H9 (cell line): Measurements from ENCODE around the gene MESP1. TPM values are rescaled to one million over a fixed set of nuclear protein-coding genes. Genes with fewer than 3 reads are reported as not detected.

Source experiments
- DNase-seq: peaks from one replicate; pipeline ENCODE4 v3.0.0-alpha.2; 2017
- H2AFZ ChIP-seq: one replicate; pipeline ENCODE4 v1.6.1; 2013; ENCODE audit warnings: mild to moderate bottlenecking, low read length, control low read depth, moderate library complexity
- H2AK5ac ChIP-seq: 2 replicates; pipeline ENCODE4 v1.6.1; 2013; ENCODE audit warnings: low read length, control low read depth, mixed read lengths; ENCODE audit not compliant: insufficient read length
- H2BK120ac ChIP-seq: one replicate; pipeline ENCODE4 v1.6.1; 2013; ENCODE audit warnings: low read depth, mild to moderate bottlenecking, low read length, control low read depth, inconsistent platforms; ENCODE audit not compliant: poor library complexity, severe bottlenecking
- H2BK12ac ChIP-seq: 2 replicates; pipeline ENCODE4 v1.6.1; 2013; ENCODE audit warnings: low read length, control low read depth, mixed read lengths, low read depth; ENCODE audit not compliant: insufficient read length
- H2BK15ac ChIP-seq: 2 replicates; pipeline ENCODE4 v1.6.1; 2013; ENCODE audit warnings: low read depth, low read length, control low read depth
- H2BK20ac ChIP-seq: one replicate; pipeline ENCODE4 v1.6.1; 2013; ENCODE audit warnings: low read depth, mild to moderate bottlenecking, low read length, control low read depth, inconsistent platforms; ENCODE audit not compliant: poor library complexity, severe bottlenecking
- H2BK5ac ChIP-seq: 2 replicates; pipeline ENCODE4 v1.6.1; 2013; ENCODE audit warnings: low read length, control low read depth, mixed read lengths; ENCODE audit not compliant: insufficient read length
- H3K14ac ChIP-seq: 2 replicates; pipeline ENCODE4 v1.6.1; 2013; ENCODE audit warnings: low read length, control low read depth; ENCODE audit not compliant: insufficient read depth
- H3K18ac ChIP-seq: 2 replicates; pipeline ENCODE4 v1.6.1; 2013; ENCODE audit warnings: low read depth, mild to moderate bottlenecking, mixed read lengths, low read length, control low read depth; ENCODE audit not compliant: insufficient read length
- H3K23ac ChIP-seq: 2 replicates; pipeline ENCODE4 v1.6.1; 2013; ENCODE audit warnings: low read length, control low read depth, mixed read lengths, low read depth; ENCODE audit not compliant: insufficient read length
- H3K23me2 ChIP-seq: 2 replicates; pipeline ENCODE4 v1.6.1; 2013; ENCODE audit warnings: low read depth, mild to moderate bottlenecking, mixed read lengths, low read length, control low read depth; ENCODE audit not compliant: insufficient read length, poor library complexity, severe bottlenecking
- H3K27ac ChIP-seq: 2 replicates; pipeline ENCODE4 v1.5.1; 2013; ENCODE audit warnings: low read length, control low read depth, mixed read lengths, low read depth; ENCODE audit not compliant: insufficient read length
- H3K27me3 ChIP-seq: 2 replicates; pipeline ENCODE4 v1.6.1; 2013; ENCODE audit warnings: low read length, control low read depth, inconsistent platforms; ENCODE audit not compliant: insufficient read depth
- H3K4ac ChIP-seq: 2 replicates; pipeline ENCODE4 v1.6.1; 2013; ENCODE audit warnings: low read depth, mild to moderate bottlenecking, control low read depth, inconsistent platforms, low read length, moderate library complexity
- H3K4me1 ChIP-seq: 2 replicates; pipeline ENCODE4 v1.6.1; 2013; ENCODE audit warnings: low read length, control low read depth, inconsistent platforms; ENCODE audit not compliant: insufficient read depth
- H3K4me2 ChIP-seq: 2 replicates; pipeline ENCODE4 v1.6.1; 2013; ENCODE audit warnings: low read length, control low read depth, mixed read lengths; ENCODE audit not compliant: insufficient read length, insufficient read depth
- H3K56ac ChIP-seq: 2 replicates; pipeline ENCODE4 v1.6.1; 2013; ENCODE audit warnings: low read depth, mild to moderate bottlenecking, mixed read lengths, low read length, control low read depth; ENCODE audit not compliant: insufficient read length
- H3K79me1 ChIP-seq: 2 replicates; pipeline ENCODE4 v1.6.1; 2013; ENCODE audit warnings: low read depth, mild to moderate bottlenecking, moderate library complexity, low read length, control low read depth, inconsistent platforms; ENCODE audit not compliant: insufficient read depth, poor library complexity, severe bottlenecking
- H3K79me2 ChIP-seq: 2 replicates; pipeline ENCODE4 v1.6.1; 2013; ENCODE audit warnings: low read length, control low read depth, inconsistent platforms; ENCODE audit not compliant: insufficient read depth
- H3K9ac ChIP-seq: 2 replicates; pipeline ENCODE4 v1.6.1; 2013; ENCODE audit warnings: low read length, control low read depth, mixed read lengths; ENCODE audit not compliant: insufficient read length; ENCODE audit errors: extremely low read depth
- H3K9me3 ChIP-seq: one replicate; pipeline ENCODE4 v1.6.1; 2013; ENCODE audit warnings: low read depth, low read length, inconsistent platforms; ENCODE audit not compliant: control insufficient read depth
- H3T11ph ChIP-seq: one replicate; pipeline ENCODE4 v1.6.1; 2013; ENCODE audit warnings: mild to moderate bottlenecking, low read length, control low read depth, inconsistent platforms
- H4K20me1 ChIP-seq: one replicate; pipeline ENCODE4 v1.6.1; 2013; ENCODE audit not compliant: control insufficient read depth, insufficient read length, insufficient read depth
- H4K5ac ChIP-seq: 2 replicates; pipeline ENCODE4 v1.6.1; 2013; ENCODE audit warnings: low read depth, mild to moderate bottlenecking, mixed read lengths, low read length, control low read depth; ENCODE audit not compliant: insufficient read length
- H4K8ac ChIP-seq: replicated peaks from 2 replicates; pipeline ENCODE4 v1.6.1; 2013; ENCODE audit warnings: low read length, control low read depth, mixed read lengths, low read depth; ENCODE audit not compliant: insufficient read length
- H4K91ac ChIP-seq: 2 replicates; pipeline ENCODE4 v1.6.1; 2013; ENCODE audit warnings: low read depth, mild to moderate bottlenecking, moderate library complexity, mixed read lengths, low read length, control low read depth; ENCODE audit not compliant: insufficient read length
- H3K27ac Mint-ChIP-seq, 3 experiments: 2 replicates in 2 of 3; 3 replicates in 1 of 3; pipeline ENCODE4 v1.8.0; 2020 to 2021; ENCODE audit warnings: mixed read lengths in 3 of 3, mild to moderate bottlenecking in 1 of 3, moderate library complexity in 1 of 3
- H3K27me3 Mint-ChIP-seq: 2 replicates; pipeline ENCODE4 v1.8.0; 2021; ENCODE audit warnings: low read depth, mild to moderate bottlenecking, moderate library complexity, mixed read lengths
- H3K36me3 Mint-ChIP-seq, 3 experiments: 2 replicates in 2 of 3; 3 replicates in 1 of 3; pipeline ENCODE4 v1.8.0; 2020 to 2021; ENCODE audit warnings: low read depth in 3 of 3, mixed read lengths in 3 of 3; ENCODE audit not compliant: insufficient read depth in 1 of 3
- H3K4me1 Mint-ChIP-seq, 2 experiments: 2 replicates each; pipeline ENCODE4 v1.8.0; 2020; ENCODE audit warnings: mixed read lengths in 2 of 2
- H3K4me3 Mint-ChIP-seq, 2 experiments: 2 replicates in 1 of 2; 3 replicates in 1 of 2; pipeline ENCODE4 v1.8.0; 2020 to 2021; ENCODE audit warnings: mild to moderate bottlenecking in 2 of 2, mixed read lengths in 2 of 2, moderate library complexity in 1 of 2
- H3K9me3 Mint-ChIP-seq, 2 experiments: 2 replicates in 1 of 2; 3 replicates in 1 of 2; pipeline ENCODE4 v1.8.0; 2020; ENCODE audit warnings: mild to moderate bottlenecking in 2 of 2, mixed read lengths in 2 of 2, moderate library complexity in 1 of 2
- WGBS: extraction: QIAGEN DNeasy Blood & Tissue Kit; methylation state at CpG from one replicate; pipeline ENCODE4 v1.1.7; 2013; ENCODE audit warnings: missing lambda C conversion rate, low lambda C conversion rate, mixed read lengths; ENCODE audit not compliant: insufficient read length; ENCODE audit errors: extremely low coverage; 5-methylcytosine and 5-hydroxymethylcytosine counted together
- total RNA-seq: library from RNA; stranded (reverse); gene quantifications from 2 replicates; pipeline ENCODE4 v1.2.1, GENCODE V29; 2021
- TF ChIP-seq, protein P1 (sequence below): fragments of 200-600 bp; sonication (generic); conservative IDR thresholded peaks from 3 replicates; pipeline ENCODE4 v1.8.0; 2021; ENCODE audit warnings: antibody characterized with exemption, mild to moderate bottlenecking

The MESP1 gene
- total RNA-seq, 1 experiment from 2014 or later = not detected

DNA sequence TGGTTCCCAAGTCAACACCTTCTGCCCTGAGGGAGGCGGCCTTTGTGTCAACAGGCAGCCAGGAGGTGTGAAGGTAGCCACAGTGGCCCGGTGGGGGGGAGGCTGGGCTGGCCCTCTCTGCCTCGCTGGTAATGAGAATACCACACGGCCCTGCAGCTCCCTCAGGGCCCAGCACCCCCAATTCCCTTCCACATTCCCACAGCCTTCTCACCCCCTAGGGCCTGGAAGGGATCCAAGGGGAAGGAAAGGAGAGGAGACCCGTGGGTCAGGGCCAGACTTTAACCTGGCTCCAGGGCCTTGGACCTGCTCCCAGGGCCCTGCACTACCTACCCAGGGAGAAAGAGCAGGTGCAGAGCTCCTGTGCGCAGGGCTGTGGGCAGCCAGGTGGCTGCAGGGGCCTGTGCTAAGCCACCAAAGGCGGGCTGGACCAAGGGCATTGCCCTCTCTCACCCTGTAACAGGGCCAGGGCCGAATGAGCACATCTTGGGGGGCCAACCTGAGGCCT lies 16.4 kb upstream of the MESP1 start:
- Histone ChIP-seq H4K20me1 (no peaks in the 10 kb centered on the region), H4K8ac (no peak overlapping the region), H3K27me3 (no peaks in the 10 kb centered on the region), H2BK5ac (no peak overlapping the region), H2AFZ (no peak overlapping the region), H2BK120ac (no peak overlapping the region), H3K23ac (no peak overlapping the region), H4K91ac (no peak overlapping the region), H2BK12ac (no peak overlapping the region), H3K14ac (no peak overlapping the region; the same call in 1 of the 2 replicates), H3T11ph (no peak overlapping the region), H2BK15ac (no peak overlapping the region), H3K79me1 (no peaks in the 10 kb centered on the region), H3K56ac (no peak overlapping the region), H4K5ac (no peak overlapping the region), H3K18ac (peak overlapping the region; percentile 2), H3K9ac (no peak overlapping the region), H2AK5ac (no peak overlapping the region), H3K4me2 (no peak overlapping the region), H2BK20ac (no peak overlapping the region), H3K27ac (no peak overlapping the region), H3K4ac (no peak overlapping the region), H3K4me1 (no peaks in the 10 kb centered on the region), H3K9me3 (no peaks in the 10 kb centered on the region), H3K79me2 (no peaks in the 10 kb centered on the region), H3K23me2 (no peaks in the 10 kb centered on the region)
- no peak overlapping the region for H3K4me3 Mint-ChIP-seq
- H3K36me3 Mint-ChIP-seq = no peaks in the 10 kb centered on the region
- TF ChIP-seq, protein P1, sequence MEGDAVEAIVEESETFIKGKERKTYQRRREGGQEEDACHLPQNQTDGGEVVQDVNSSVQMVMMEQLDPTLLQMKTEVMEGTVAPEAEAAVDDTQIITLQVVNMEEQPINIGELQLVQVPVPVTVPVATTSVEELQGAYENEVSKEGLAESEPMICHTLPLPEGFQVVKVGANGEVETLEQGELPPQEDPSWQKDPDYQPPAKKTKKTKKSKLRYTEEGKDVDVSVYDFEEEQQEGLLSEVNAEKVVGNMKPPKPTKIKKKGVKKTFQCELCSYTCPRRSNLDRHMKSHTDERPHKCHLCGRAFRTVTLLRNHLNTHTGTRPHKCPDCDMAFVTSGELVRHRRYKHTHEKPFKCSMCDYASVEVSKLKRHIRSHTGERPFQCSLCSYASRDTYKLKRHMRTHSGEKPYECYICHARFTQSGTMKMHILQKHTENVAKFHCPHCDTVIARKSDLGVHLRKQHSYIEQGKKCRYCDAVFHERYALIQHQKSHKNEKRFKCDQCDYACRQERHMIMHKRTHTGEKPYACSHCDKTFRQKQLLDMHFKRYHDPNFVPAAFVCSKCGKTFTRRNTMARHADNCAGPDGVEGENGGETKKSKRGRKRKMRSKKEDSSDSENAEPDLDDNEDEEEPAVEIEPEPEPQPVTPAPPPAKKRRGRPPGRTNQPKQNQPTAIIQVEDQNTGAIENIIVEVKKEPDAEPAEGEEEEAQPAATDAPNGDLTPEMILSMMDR = no peak
- no peaks in the 10 kb centered on the region for H3K9me3 Mint-ChIP-seq
- H3K27ac Mint-ChIP-seq = no peak overlapping the region
- WGBS = no CpG with 5 or more reads among the region's 8 CpGs
- no peak for DNase-seq
- no peaks in the 10 kb centered on the region for H3K4me1 Mint-ChIP-seq
- peaks cover 4% of the 10 kb centered on the region; the same call in 1 of the 2 replicates for H3K27me3 Mint-ChIP-seq
